B cell (primary cell): ENCODE data around the gene PSMC5. TPM values are rescaled to one million over a fixed set of nuclear protein-coding genes. Genes with fewer than 3 reads are reported as not detected.

Experiments
- ATAC-seq: fragments of 200-7000 bp; cut with Tn5 transposase; one replicate; pipeline ENCODE4 v1.10.0; 2021; ENCODE audit warnings: low read depth, mild to moderate bottlenecking, moderate number of reproducible peaks, moderate library complexity
- CTCF ChIA-PET: fragments of 350-600 bp; sonication (Branson Sonifier 250); formaldehyde crosslinking; loops from one replicate; lab custom pipeline; 2021; ENCODE audit warnings: antibody characterized with exemption, inconsistent platforms; lab: Charles Lee
- POLR2A ChIA-PET: fragments of 350-600 bp; sonication (Branson Sonifier 250); formaldehyde crosslinking; loops from one replicate; lab custom pipeline; 2021; ENCODE audit warnings: antibody characterized with exemption; lab: Charles Lee
- DNase-seq: peaks from one replicate; pipeline ENCODE4 v3.0.0; 2013
- H2AFZ ChIP-seq: 2 replicates; pipeline ENCODE4 v1.6.1; 2012; ENCODE audit warnings: mild to moderate bottlenecking, low read depth, low read length; ENCODE audit not compliant: insufficient read depth, poor library complexity, severe bottlenecking
- H3K27ac ChIP-seq, 2 donors: 1 replicate in 1 of 2; 2 replicates in 1 of 2; pipeline ENCODE4 v1.5.1; 2012 to 2013; ENCODE audit warnings: low read length in 2 of 2, mild to moderate bottlenecking in 2 of 2, moderate library complexity in 1 of 2
- H3K27me3 ChIP-seq, 4 experiments: fragments of 200-600 bp in 1 of 4; sonication (generic) in 1 of 4; replicated peaks in 1 of 4; 1 replicate in 2 of 4; 2 replicates in 2 of 4; pipeline versions ENCODE4 v1.6.1 to v1.7.0; 2013 to 2016; ENCODE audit warnings: low read length in 3 of 4, mild to moderate bottlenecking in 2 of 4, mixed read lengths in 1 of 4, moderate library complexity in 1 of 4; ENCODE audit not compliant: insufficient read depth in 4 of 4, control insufficient read depth in 3 of 4; ENCODE audit errors: control extremely low read depth in 1 of 4
- H3K36me3 ChIP-seq, 2 experiments: replicated peaks in 1 of 2; 1 replicate in 1 of 2; 2 replicates in 1 of 2; pipeline versions ENCODE4 v1.6.1 to v1.7.1; 2013; ENCODE audit warnings: low read length in 1 of 2; ENCODE audit not compliant: insufficient read depth in 2 of 2, control insufficient read depth in 1 of 2; ENCODE audit errors: control extremely low read depth in 1 of 2, extremely low read depth in 1 of 2
- H3K4me1 ChIP-seq, 2 donors: fragments of 200-600 bp in 1 of 2; sonication (generic) in 1 of 2; 1 replicate in 1 of 2; 2 replicates in 1 of 2; pipeline versions ENCODE4 v1.5.1 to v1.6.1; 2013 to 2017; ENCODE audit warnings: low read length in 2 of 2; ENCODE audit not compliant: control insufficient read depth in 2 of 2, insufficient read depth in 2 of 2
- H3K4me2 ChIP-seq: replicated peaks from 2 replicates; pipeline ENCODE3; 2012; ENCODE audit warnings: mild to moderate bottlenecking, low read depth, low read length; ENCODE audit not compliant: poor library complexity, severe bottlenecking
- H3K4me3 ChIP-seq, 5 experiments: fragments of 200-600 bp in 1 of 5; sonication (generic) in 1 of 5; 1 replicate in 3 of 5; 2 replicates in 2 of 5; pipeline versions ENCODE4 v1.5.1 to v1.7.0; 2011 to 2016; ENCODE audit warnings: low read length in 4 of 5, mild to moderate bottlenecking in 4 of 5, low read depth in 2 of 5, control low read depth in 1 of 5, moderate library complexity in 1 of 5; ENCODE audit not compliant: insufficient read depth in 1 of 5; ENCODE audit errors: control extremely low read depth in 1 of 5, extremely low read depth in 1 of 5
- H3K79me2 ChIP-seq: fragments of 200-600 bp; sonication (generic); one replicate; pipeline ENCODE4 v1.6.0; 2016; ENCODE audit warnings: low read length; ENCODE audit not compliant: control insufficient read depth, insufficient read depth
- H3K9ac ChIP-seq: fragments of 200-600 bp; sonication (generic); 2 replicates; pipeline ENCODE4 v1.6.1; 2017; ENCODE audit warnings: mild to moderate bottlenecking, low read length, moderate library complexity
- H3K9me3 ChIP-seq, 3 donors: one replicate each; pipeline versions ENCODE4 v1.6.1 to v1.7.1; 2013; ENCODE audit warnings: low read length in 2 of 3; ENCODE audit not compliant: control insufficient read depth in 2 of 3, insufficient read depth in 1 of 3; ENCODE audit errors: control extremely low read depth in 1 of 3
- H4K20me1 ChIP-seq: 2 replicates; pipeline ENCODE4 v1.6.0; 2012; ENCODE audit warnings: mild to moderate bottlenecking, low read length; ENCODE audit not compliant: insufficient read depth, control insufficient read depth, poor library complexity, severe bottlenecking
- H3K27ac Mint-ChIP-seq: one replicate; pipeline ENCODE4 v1.8.0; 2021; ENCODE audit warnings: mixed read lengths
- H3K27me3 Mint-ChIP-seq: one replicate; pipeline ENCODE4 v1.8.0; 2021; ENCODE audit warnings: mixed read lengths
- H3K4me1 Mint-ChIP-seq: one replicate; pipeline ENCODE4 v1.8.0; 2021; ENCODE audit warnings: mixed read lengths
- H3K4me3 Mint-ChIP-seq: one replicate; pipeline ENCODE4 v1.8.0; 2021; ENCODE audit warnings: mixed read lengths
- H3K9me3 Mint-ChIP-seq: one replicate; pipeline ENCODE4 v1.8.0; 2022; ENCODE audit warnings: mixed read lengths; ENCODE audit not compliant: insufficient read depth
- EZH2 ChIP-seq: IDR thresholded peaks from 2 replicates; pipeline ENCODE4 v1.6.1; 2012; ENCODE audit warnings: borderline replicate concordance, low read depth, mild to moderate bottlenecking, moderate library complexity, low read length; ENCODE audit not compliant: insufficient read depth, poor library complexity, severe bottlenecking
- WGBS: methylation state at CpG from one replicate; pipeline ENCODE4 v1.1.5; 2013; ENCODE audit warnings: missing lambda C conversion rate; ENCODE audit not compliant: insufficient coverage; 5-methylcytosine and 5-hydroxymethylcytosine counted together
- intact Hi-C: fragments of 100-400 bp; cut with micrococcal nuclease; formaldehyde crosslinking; loops from one replicate; pipeline ENCODE4 v1.10.0; 2022
- polyA plus RNA-seq: library from polyadenylated mRNA; depleted of rRNA; stranded (reverse); fragments of >200 nt; gene quantifications from 2 replicates; pipeline ENCODE4 v1.2.3, GENCODE V29; 2012
- total RNA-seq, 2 donors: library from RNA; stranded (reverse); fragments of 120-200 nt in 1 of 2; gene quantifications; 1 replicate in 1 of 2; 2 replicates in 1 of 2; pipeline versions ENCODE4 v1.2.3 to v1.2.4, GENCODE V29; 2013 to 2022
- TF ChIP-seq, protein P1 (sequence below): fragments of 200-600 bp; IDR thresholded peaks from one replicate; pipeline ENCODE4 v1.8.0; 2022; ENCODE audit warnings: antibody characterized with exemption, mild to moderate bottlenecking

Gene PSMC5
- total and polyA plus RNA-seq, 2 donors (not counting 1 experiment from before 2014, with no cell fraction given) = 87.1 to 104 TPM

DNA sequence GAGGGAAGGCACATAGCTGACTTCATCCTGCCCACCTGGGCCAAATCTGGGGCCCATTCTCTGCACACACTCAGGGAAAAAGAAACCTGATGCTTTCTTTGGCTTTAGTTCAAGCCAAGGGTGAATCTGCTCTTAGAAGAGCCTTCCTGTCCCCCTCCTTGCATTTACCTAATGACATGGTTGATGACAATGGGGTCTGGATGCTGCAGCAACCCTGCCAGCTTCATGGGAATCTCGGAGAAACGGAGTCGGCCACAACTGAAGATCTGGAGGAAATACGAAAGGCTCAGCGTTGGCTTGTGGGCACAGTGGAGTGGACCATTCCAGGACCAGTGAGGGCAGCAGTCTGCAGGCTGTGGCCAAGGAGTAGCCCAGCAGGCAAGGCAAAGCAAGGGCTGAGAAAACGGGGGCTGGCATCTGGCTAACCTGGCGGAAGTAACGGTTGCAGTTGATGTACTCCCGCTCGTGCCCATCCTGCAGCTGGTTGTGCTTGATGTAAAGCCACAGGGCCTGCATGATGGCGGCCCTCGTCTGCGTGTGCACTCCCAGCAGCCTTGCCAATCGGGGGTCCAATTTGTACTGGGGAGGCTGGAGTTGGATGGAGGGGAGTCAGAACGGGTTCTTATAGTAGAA lies 6.6 kb downstream of the PSMC5 start:
- Histone ChIP-seq H3K9ac (no peak overlapping the region), H3K27me3 (no peaks in the 10 kb centered on the region), H3K36me3 (peaks cover 2 to 87% of the 10 kb centered on the region in 2 experiments), H3K27ac (no peak overlapping the region), H2AFZ (no peak overlapping the region), H3K9me3 (no peaks in the 10 kb centered on the region), H3K4me3 (no peak overlapping the region), H3K79me2 (peaks cover 43% of the 10 kb centered on the region), H3K4me1 (peaks cover 19 to 32% of the 10 kb centered on the region in 2 donors), H3K4me2 (no peak overlapping the region), H4K20me1 (peaks cover 38% of the 10 kb centered on the region)
- 97% methylated on average over 15 of the region's 15 CpGs for WGBS
- Mint-ChIP-seq H3K4me1 (peaks cover 44% of the 10 kb centered on the region), H3K27me3 (no peaks in the 10 kb centered on the region), H3K27ac (peak overlapping the region; percentile 60), H3K4me3 (no peak overlapping the region), H3K9me3 (no peaks in the 10 kb centered on the region)
- CTCF ChIA-PET = interaction anchor here (0.6 to 2.9 kb wide), 11 partner anchors 11 to 408 kb away, joined by 3 to 15 read pairs (median 6); no protein-coding TSS in a partner anchor
- intact Hi-C loops = loop anchor here (2.0 kb wide), 1 partner anchor 137 kb away; no protein-coding TSS in a partner anchor
- no peak for ATAC-seq
- peak; percentile 13 for DNase-seq
- no peak for TF ChIP-seq EZH2
- TF ChIP-seq, protein P1, sequence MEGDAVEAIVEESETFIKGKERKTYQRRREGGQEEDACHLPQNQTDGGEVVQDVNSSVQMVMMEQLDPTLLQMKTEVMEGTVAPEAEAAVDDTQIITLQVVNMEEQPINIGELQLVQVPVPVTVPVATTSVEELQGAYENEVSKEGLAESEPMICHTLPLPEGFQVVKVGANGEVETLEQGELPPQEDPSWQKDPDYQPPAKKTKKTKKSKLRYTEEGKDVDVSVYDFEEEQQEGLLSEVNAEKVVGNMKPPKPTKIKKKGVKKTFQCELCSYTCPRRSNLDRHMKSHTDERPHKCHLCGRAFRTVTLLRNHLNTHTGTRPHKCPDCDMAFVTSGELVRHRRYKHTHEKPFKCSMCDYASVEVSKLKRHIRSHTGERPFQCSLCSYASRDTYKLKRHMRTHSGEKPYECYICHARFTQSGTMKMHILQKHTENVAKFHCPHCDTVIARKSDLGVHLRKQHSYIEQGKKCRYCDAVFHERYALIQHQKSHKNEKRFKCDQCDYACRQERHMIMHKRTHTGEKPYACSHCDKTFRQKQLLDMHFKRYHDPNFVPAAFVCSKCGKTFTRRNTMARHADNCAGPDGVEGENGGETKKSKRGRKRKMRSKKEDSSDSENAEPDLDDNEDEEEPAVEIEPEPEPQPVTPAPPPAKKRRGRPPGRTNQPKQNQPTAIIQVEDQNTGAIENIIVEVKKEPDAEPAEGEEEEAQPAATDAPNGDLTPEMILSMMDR = no peak
- POLR2A ChIA-PET = interaction anchor here (0.9 kb wide), 1 partner anchor 60 kb away, joined by 3 read pairs; the partner anchor contains the start of genes CCDC47 and DDX42
